Measurements from ENCODE around the gene CCDC82.

The CCDC82 gene

GRCh38 chr11:96331699-96332116 lies 58.0 kb downstream of the CCDC82 start:
- no peak for DNase-seq (ENCODE audit: low spot score)
- in situ Hi-C loops (cut with MboI; ENCODE audit: low sequenced_read_pairs, unreplicated experiment), result no loop called here
- TF ChIP-seq CTCF (IDR thresholded peaks at IDR 0.05; ENCODE audit: borderline replicate concordance, control extremely low read depth, extremely low read depth, insufficient read depth, missing control alignments), result no peak

- no peak for TF ChIP-seq CTCF (IDR thresholded peaks at IDR 0.05; ENCODE audit: borderline replicate concordance, control extremely low read depth, extremely low read depth, insufficient read depth, missing control alignments)
- in situ Hi-C loops (cut with MboI; ENCODE audit: low sequenced_read_pairs, unreplicated experiment), result no loop called here
- DNase-seq (ENCODE audit: low spot score), result no peak
These were observed 59.2 kb downstream of the CCDC82 start for GRCh38 chr11:96330511-96330859.

GRCh38 chr11:96329855-96330510 lies 59.7 kb downstream of the CCDC82 start:
- in situ Hi-C loops (cut with MboI; ENCODE audit: low sequenced_read_pairs, unreplicated experiment), result no loop called here
- DNase-seq (ENCODE audit: low spot score), result no peak
- no peak for TF ChIP-seq CTCF (IDR thresholded peaks at IDR 0.05; ENCODE audit: borderline replicate concordance, control extremely low read depth, extremely low read depth, insufficient read depth, missing control alignments)

GRCh38 chr11:96329419-96329818 lies 60.3 kb downstream of the CCDC82 start:
- in situ Hi-C loops (cut with MboI; ENCODE audit: low sequenced_read_pairs, unreplicated experiment), result no loop called here
- TF ChIP-seq CTCF (IDR thresholded peaks at IDR 0.05; ENCODE audit: borderline replicate concordance, control extremely low read depth, extremely low read depth, insufficient read depth, missing control alignments), result no peak
- no peak for DNase-seq (ENCODE audit: low spot score)

GRCh38 chr11:96328395-96329010 lies 61.2 kb downstream of the CCDC82 start:
- in situ Hi-C loops (cut with MboI; ENCODE audit: low sequenced_read_pairs, unreplicated experiment), result no loop called here
- no peak for DNase-seq (ENCODE audit: low spot score)
- TF ChIP-seq CTCF (IDR thresholded peaks at IDR 0.05; ENCODE audit: borderline replicate concordance, control extremely low read depth, extremely low read depth, insufficient read depth, missing control alignments), result no peak

- in situ Hi-C loops (cut with MboI; ENCODE audit: low sequenced_read_pairs, unreplicated experiment), result no loop called here
- TF ChIP-seq CTCF (IDR thresholded peaks at IDR 0.05; ENCODE audit: borderline replicate concordance, control extremely low read depth, extremely low read depth, insufficient read depth, missing control alignments), result no peak
- DNase-seq (ENCODE audit: low spot score), result no peak
These were observed 62.8 kb downstream of the CCDC82 start for GRCh38 chr11:96326959-96327358.

All from GM13976 (cell line).